Stimulated activated CD4-positive, alpha-beta T cell treated with anti-CD3 and anti-CD28 coated beads, Interleukin-12 subunit alpha, Interleukin-12 subunit beta, amount 100 ng/mL, for 24 hours (primary cell): ENCODE measurements around the gene GNGT2.

ENCODE experiments used
- DNase-seq, 2 experiments: peaks; one replicate each; pipeline ENCODE4 v3.0.0-alpha.2; 2020; ENCODE audit warnings: low read depth in 2 of 2

Gene GNGT2

GRCh38 chr17:49168706-49169105 is 41.7 kb downstream of the GNGT2 start:
- no peak for DNase-seq

GRCh38 chr17:49165143-49165542 is 45.2 kb downstream of the GNGT2 start:
- no peak for DNase-seq

DNA sequence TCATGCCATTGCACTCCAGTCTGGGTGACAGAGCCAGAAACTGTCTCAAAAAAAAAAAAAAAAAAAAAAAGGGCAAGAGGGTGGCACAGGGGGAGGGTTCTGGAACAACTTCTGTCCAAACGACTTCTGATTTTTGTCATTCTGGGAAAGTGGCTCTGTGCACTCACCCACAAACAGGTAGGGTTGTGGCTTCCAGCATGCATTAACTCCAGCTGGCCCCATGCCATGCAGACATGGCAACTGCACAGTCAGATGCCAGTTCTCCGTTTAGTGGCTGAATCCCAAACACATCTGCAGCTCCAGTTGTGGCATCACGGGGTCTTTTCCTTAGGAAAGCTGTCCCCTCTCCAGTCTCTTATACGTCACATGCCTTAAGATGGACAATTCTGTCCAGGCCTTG is 47.5 kb downstream of the GNGT2 start:
- no peak for DNase-seq

GRCh38 chr17:49157784-49158183 is 52.6 kb downstream of the GNGT2 start:
- no peak for DNase-seq

DNA sequence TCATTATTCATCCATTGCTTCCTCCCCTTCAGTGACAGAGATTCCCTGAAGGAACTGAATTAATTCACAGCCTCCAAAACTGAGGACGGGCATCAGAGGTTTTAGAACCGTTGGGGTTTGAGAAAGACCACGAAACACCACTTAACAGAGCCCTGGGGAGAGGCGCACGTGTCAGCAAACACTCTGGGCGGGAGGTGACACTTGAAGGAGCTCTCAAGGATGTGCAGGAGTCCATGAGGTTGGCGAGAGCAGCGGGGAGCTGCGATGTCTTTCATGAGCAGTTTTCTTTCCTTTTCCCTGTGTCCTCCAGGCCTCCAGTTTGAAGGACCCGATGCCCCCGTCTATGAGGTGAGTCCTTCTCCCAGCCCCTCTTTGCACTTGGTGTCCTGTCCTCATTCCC is 54.1 kb downstream of the GNGT2 start:
- DNase-seq, result no peak
